GM12873 (cell line): ENCODE data around the gene CACNA1A.

Experiments
- CTCF ChIP-seq: IDR thresholded peaks from 2 replicates; pipeline ENCODE4 v1.5.1; 2012; ENCODE audit warnings: low read depth, mild to moderate bottlenecking, moderate library complexity, low read length, control low read depth; ENCODE audit not compliant: insufficient read depth; ENCODE audit errors: missing control alignments

Gene CACNA1A

GRCh38 chr19:13162724-13163608 lies 343.3 kb downstream of the CACNA1A start:
- no peak for TF ChIP-seq CTCF

GRCh38 chr19:13160557-13160956 lies 345.7 kb downstream of the CACNA1A start:
- no peak for TF ChIP-seq CTCF

GRCh38 chr19:13159713-13160112 lies 346.6 kb downstream of the CACNA1A start:
- TF ChIP-seq CTCF, result no peak
